Astrocyte of the spinal cord (primary cell): ENCODE data around the gene R3HDM2.
"Not testable (repeated sequence)": the region's sequence is repeated elsewhere in the genome, so short reads cannot be mapped to it uniquely, and the experiment has no call there.

ENCODE experiments used
- DNase-seq: peaks from one replicate; pipeline ENCODE4 v3.0.0; 2011; ENCODE audit warnings: low read depth, low spot score
- H3K4me3 ChIP-seq: 2 replicates; pipeline ENCODE4 v1.5.1; 2011; ENCODE audit warnings: low read depth, mild to moderate bottlenecking, low read length, moderate library complexity
- CTCF ChIP-seq: IDR thresholded peaks from 2 replicates; pipeline ENCODE4 v1.5.1; 2012; ENCODE audit warnings: low read depth, mild to moderate bottlenecking, low read length, inconsistent platforms
- in situ Hi-C: cut with HindIII; loops from 2 replicates; pipeline ENCODE4 v1.10.0; 2017; ENCODE audit warnings: low sequenced_read_pairs

The R3HDM2 gene

GRCh38 chr12:57369202-57369601 lies 61.6 kb downstream of the R3HDM2 start:
- in situ Hi-C loops: no loop called here

GRCh38 chr12:57368349-57369095 lies 62.3 kb downstream of the R3HDM2 start:
- in situ Hi-C loops: no loop called here
- H3K4me3 ChIP-seq: no peak overlapping the region

More at GRCh38 chr12:57369202-57369601, 61.6 kb downstream of the R3HDM2 start:
- TF ChIP-seq CTCF: no peak
- no peak for DNase-seq
- no peak overlapping the region for H3K4me3 ChIP-seq

GRCh38 chr12:57367121-57367520 lies 63.7 kb downstream of the R3HDM2 start:
- TF ChIP-seq CTCF: no peak
- in situ Hi-C loops: no loop called here
- H3K4me3 ChIP-seq: no peak overlapping the region
- DNase-seq: no peak

More at GRCh38 chr12:57368349-57369095, 62.3 kb downstream of the R3HDM2 start:
- DNase-seq: no peak
- TF ChIP-seq CTCF: no peak

GRCh38 chr12:57366315-57366714 lies 64.5 kb downstream of the R3HDM2 start:
- in situ Hi-C loops: no loop called here
- DNase-seq: no peak
- TF ChIP-seq CTCF: no peak
- no peak overlapping the region for H3K4me3 ChIP-seq

GRCh38 chr12:57364156-57364555 lies 66.7 kb downstream of the R3HDM2 start:
- DNase-seq, in situ Hi-C loops, H3K4me3 ChIP-seq: not testable (repeated sequence)

GRCh38 chr12:57360468-57360867 lies 70.4 kb downstream of the R3HDM2 start:
- no peak for TF ChIP-seq CTCF
- no peak for DNase-seq
- in situ Hi-C loops: no loop called here
- H3K4me3 ChIP-seq: no peak overlapping the region

GRCh38 chr12:57358646-57359045 lies 72.2 kb downstream of the R3HDM2 start:
- H3K4me3 ChIP-seq: no peak overlapping the region
- in situ Hi-C loops: no loop called here
- TF ChIP-seq CTCF: no peak
- no peak for DNase-seq
